K562 (cell line): ENCODE results near the gene ZNF71. TPM values are rescaled to one million over a fixed set of nuclear protein-coding genes. Genes with fewer than 3 reads are reported as not detected.

Experiments used
- ADNP ChIP-seq: fragments of 200-800 bp; sonication (Bioruptor generic); IDR thresholded peaks from 2 replicates; pipeline ENCODE4 v1.6.1; 2016; ENCODE audit warnings: missing genetic modification characterization, missing compliant biosample characterization
- CREM ChIP-seq: IDR thresholded peaks from 2 replicates; pipeline ENCODE4 v1.6.1; 2014; ENCODE audit warnings: antibody characterized with exemption, low read depth
- DNMT1 ChIP-seq: fragments of 450-650 bp; IDR thresholded peaks from 2 replicates; pipeline ENCODE4 v1.6.1; 2016; ENCODE audit warnings: antibody characterized with exemption, mild to moderate bottlenecking
- E2F3 ChIP-seq: fragments of 250-450 bp; sonication (Bioruptor Pico); IDR thresholded peaks from 2 replicates; pipeline ENCODE4 v1.4.0; 2020; ENCODE audit warnings: mild to moderate bottlenecking
- ETV6 ChIP-seq, 3 experiments: fragments of 150-350 bp in 1 of 3; sonication (generic) in 1 of 3; formaldehyde crosslinking in 1 of 3; IDR thresholded peaks; 2 replicates each; pipeline versions ENCODE4 v1.6.1 to v1.8.0; 2014 to 2022; ENCODE audit warnings: borderline replicate concordance in 2 of 3, low read depth in 2 of 3, antibody characterized with exemption in 1 of 3, low read length in 1 of 3, mild to moderate bottlenecking in 1 of 3, missing genetic modification reagents in 1 of 3
- EZH2 ChIP-seq: IDR thresholded peaks from 2 replicates; pipeline ENCODE4 v1.6.1; 2012; ENCODE audit warnings: low read depth, mild to moderate bottlenecking, inconsistent platforms, low read length, borderline replicate concordance
- HCFC1 ChIP-seq: IDR thresholded peaks from 2 replicates; pipeline ENCODE4 v1.6.1; 2012; ENCODE audit warnings: low read depth, low read length, improper control_type of control experiment
- MED1 ChIP-seq: sonication (generic); formaldehyde crosslinking; IDR thresholded peaks from 2 replicates; pipeline ENCODE4 v1.8.1; 2023; ENCODE audit warnings: missing genetic modification reagents, borderline replicate concordance
- PHB ChIP-seq: fragments of 250-450 bp; sonication (Bioruptor Pico); IDR thresholded peaks from 2 replicates; pipeline ENCODE4 v1.5.0; 2021
- PRDM10 ChIP-seq: fragments of 450-650 bp; IDR thresholded peaks from 2 replicates; pipeline ENCODE4 v1.6.1; 2018; ENCODE audit not compliant: partially characterized antibody
- SIN3A ChIP-seq, 2 experiments: fragments of 150-350 bp in 1 of 2; IDR thresholded peaks; 2 replicates each; pipeline ENCODE4 v1.6.1; 2011 to 2016; ENCODE audit warnings: borderline replicate concordance in 2 of 2, low read depth in 2 of 2, low read length in 2 of 2, mild to moderate bottlenecking in 2 of 2, moderate library complexity in 2 of 2; ENCODE audit not compliant: control insufficient read depth in 1 of 2
- SREBF1 ChIP-seq: fragments of 150-350 bp; IDR thresholded peaks from 2 replicates; pipeline ENCODE4 v1.6.1; 2014; ENCODE audit warnings: antibody characterized with exemption, low read depth, low read length, borderline replicate concordance
- TOE1 ChIP-seq, 2 experiments: fragments of 450-650 bp in 1 of 2; sonication (generic) in 1 of 2; formaldehyde crosslinking in 1 of 2; IDR thresholded peaks; 2 replicates each; pipeline versions ENCODE4 v1.7.1 to v1.8.0; 2016 to 2022; ENCODE audit warnings: borderline replicate concordance in 2 of 2, mild to moderate bottlenecking in 2 of 2, antibody characterized with exemption in 1 of 2, inconsistent platforms in 1 of 2, low read depth in 1 of 2, missing genetic modification reagents in 1 of 2, moderate library complexity in 1 of 2
- USF1 ChIP-seq: sonication (generic); formaldehyde crosslinking; IDR thresholded peaks from 2 replicates; pipeline ENCODE4 v1.9.0; 2022; ENCODE audit warnings: mild to moderate bottlenecking, missing genetic modification reagents
- YBX1 ChIP-seq: fragments of 450-650 bp; IDR thresholded peaks from 2 replicates; pipeline ENCODE4 v1.7.1; 2016; ENCODE audit warnings: mild to moderate bottlenecking
- ZNF512 ChIP-seq: IDR thresholded peaks from 2 replicates; pipeline ENCODE4 v1.6.1; 2016; ENCODE audit warnings: missing genetic modification characterization, missing compliant biosample characterization
- ZNF551 ChIP-seq: fragments of 250-450 bp; sonication (Bioruptor Pico); IDR thresholded peaks from 2 replicates; pipeline ENCODE4 v1.5.0; 2021; ENCODE audit warnings: mild to moderate bottlenecking, moderate library complexity
- ZNF584 ChIP-seq: fragments of 200-800 bp; sonication (Bioruptor generic); IDR thresholded peaks from 2 replicates; pipeline ENCODE4 v1.6.1; 2016; ENCODE audit warnings: low read depth, mild to moderate bottlenecking, missing genetic modification characterization, missing compliant biosample characterization
- ZNF668 ChIP-seq: fragments of 250-450 bp; sonication (Bioruptor Pico); IDR thresholded peaks from 2 replicates; pipeline ENCODE4 v1.8.0; 2022; ENCODE audit warnings: mild to moderate bottlenecking, inconsistent platforms
- polyA plus RNA-seq, 8 experiments: library from polyadenylated mRNA; depleted of rRNA in 4 of 8; stranded (reverse) in 5 of 8; unstranded in 3 of 8; fragments of >200 nt; fragmentation: Nextera tagmentation in 2 of 8; fragmentation: Illumina TruSeq in 1 of 8; extraction: Ambion mirVana in 2 of 8; extraction: Trizol in 1 of 8; gene quantifications; 2 replicates each; pipeline versions ENCODE4 v1.2.1 to v1.2.3, GENCODE V29; 2011 to 2014; ENCODE audit warnings: inconsistent platforms in 1 of 8, missing spikeins in 1 of 8
- total RNA-seq, 7 experiments: library from RNA; depleted of rRNA in 6 of 7; stranded (reverse); fragments of >200 nt in 6 of 7; fragmentation: Illumina TruSeq in 2 of 7; extraction: Trizol in 2 of 7; gene quantifications; 2 replicates each; pipeline versions ENCODE4 v1.2.1 to v1.2.3, GENCODE V29; 2011 to 2021; ENCODE audit warnings: low replicate concordance in 1 of 7

The ZNF71 gene
- total and polyA plus RNA-seq, 9 of the 15 experiments (the other 6 are each of a cell fraction or from before 2014, with no cell fraction given): 0.04 to 0.13 (median 0.06) TPM; not detected in 4

- TF ChIP-seq ZNF512 (tag) (no peak), SIN3A (IDR thresholded peaks at IDR 0.05; ENCODE audit: borderline replicate concordance in 2 of 2, control insufficient read depth in 1 of 2, low read depth in 2 of 2, low read length in 2 of 2) (peak in 1 of 2 experiments; percentile 96; a peak in 2 of 4 replicates), SREBF1 (0 out of 2 replicates have a peak, but pooled peaks have one; percentile 72), USF1 (CRISPR knock-in tag) (peak; percentile 14; the same call in 1 of the 2 replicates), DNMT1 (no peak), EZH2 (no peak), PRDM10 (no peak), ZNF584 (CRISPR knock-in tag) (peak; percentile 71; the same call in 1 of the 2 replicates), ADNP (tag) (no peak), CREM (peak; percentile 68; the same call in 1 of the 2 replicates), YBX1 (no peak), TOE1 (IDR thresholded peaks at IDR 0.05; ENCODE audit: borderline replicate concordance) (no peak), TOE1 (CRISPR knock-in tag; IDR thresholded peaks at IDR 0.05; ENCODE audit: borderline replicate concordance, low read depth) (no peak), ETV6 (IDR thresholded peaks at IDR 0.05; ENCODE audit: borderline replicate concordance in 1 of 2, low read depth in 2 of 2, low read length in 1 of 2) (no peak), ETV6 (CRISPR knock-in tag; IDR thresholded peaks at IDR 0.05; ENCODE audit: borderline replicate concordance) (peak; percentile 53; the same call in 1 of the 2 replicates), MED1 (peak; percentile 80; the same call in 1 of the 2 replicates), ZNF551 (CRISPR knock-in tag) (no peak), ZNF668 (CRISPR knock-in tag) (peak; percentile 60; the same call in 1 of the 2 replicates), HCFC1 (0 out of 2 replicates have a peak, but pooled peaks have one; percentile 19), PHB (no peak), E2F3 (no peak)
Observed at GRCh38 chr19:56637976-56638555, 43.0 kb downstream of the ZNF71 start (continued).
